ENCODE data around the gene CNOT1.
"Not testable (repeated sequence)": the region's sequence is repeated elsewhere in the genome, so short reads cannot be mapped to it uniquely, and the experiment has no call there.

The CNOT1 gene

DNA sequence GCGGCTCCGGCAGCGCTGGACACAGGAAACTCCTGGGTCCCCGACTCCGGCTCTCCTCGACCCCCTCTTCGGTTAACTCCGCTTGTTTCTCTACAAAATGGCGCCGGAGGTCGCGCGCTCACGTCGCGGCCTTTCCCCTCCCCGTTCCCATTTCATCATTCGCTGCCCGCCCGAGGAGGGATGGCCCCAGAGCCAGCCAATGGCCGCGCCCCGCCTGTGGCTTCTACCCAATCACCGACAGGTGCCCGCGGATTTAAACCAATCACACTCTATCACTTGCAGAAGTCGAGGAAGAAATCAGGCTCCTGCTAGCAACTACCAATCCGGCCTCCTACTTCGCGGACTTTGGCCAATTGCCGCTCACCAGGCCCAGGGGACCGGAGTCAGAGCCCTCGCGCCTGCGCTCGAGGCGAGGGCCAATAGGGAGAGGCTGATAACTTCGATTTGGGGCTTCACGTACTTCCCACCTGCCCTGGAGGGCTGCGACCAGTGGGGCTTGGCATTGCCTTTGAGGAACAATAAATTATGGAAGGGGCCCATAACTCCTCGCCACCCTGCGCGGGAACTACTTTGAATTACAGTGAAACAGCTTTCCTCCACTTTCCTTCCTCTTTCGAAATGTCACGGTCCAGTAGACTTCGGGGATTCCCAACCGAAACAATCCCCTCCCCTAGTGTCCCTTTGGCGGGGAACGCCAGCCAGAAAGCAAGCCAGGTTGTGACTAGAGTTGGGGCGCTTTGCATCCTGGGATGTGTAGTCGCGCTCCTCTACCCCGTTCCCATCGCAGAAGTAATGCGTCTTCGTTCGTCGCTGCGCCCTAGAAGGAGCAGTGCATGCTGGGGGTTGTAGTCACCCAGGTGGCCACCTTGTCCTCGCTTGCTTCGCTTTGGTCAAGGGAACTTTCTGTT, at the start of gene CNOT1:
Gene CNOT1 (minus strand): TSS at position 94 of the 908 bp plus-strand sequence. CDS start 30,489 bp downstream, outside the sequence.
- DNase-seq (ENCODE audit: low read depth in 2 of 2) = peak; percentile 97

DNA sequence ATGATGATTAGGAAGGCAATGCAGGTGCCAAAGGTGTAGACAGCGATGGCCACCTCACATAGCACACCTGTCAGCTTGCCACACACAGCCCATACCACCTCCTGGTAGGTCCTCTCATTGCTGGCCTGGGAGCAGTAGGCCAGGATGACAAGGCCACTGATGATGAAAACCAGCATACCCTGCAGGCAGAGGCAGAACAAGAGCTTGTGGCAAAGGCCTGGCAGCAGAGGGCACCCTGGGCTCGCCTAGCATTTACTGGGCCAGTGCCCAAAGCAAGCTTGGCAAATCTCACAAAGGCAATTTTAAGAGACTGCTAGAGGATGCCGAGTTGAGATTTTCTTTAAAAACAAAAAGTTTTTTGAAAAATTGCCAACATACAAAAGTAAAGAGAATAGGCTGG, 49.1 kb upstream of the CNOT1 start:
- no peak for DNase-seq (ENCODE audit: low read depth in 2 of 2)

DNA sequence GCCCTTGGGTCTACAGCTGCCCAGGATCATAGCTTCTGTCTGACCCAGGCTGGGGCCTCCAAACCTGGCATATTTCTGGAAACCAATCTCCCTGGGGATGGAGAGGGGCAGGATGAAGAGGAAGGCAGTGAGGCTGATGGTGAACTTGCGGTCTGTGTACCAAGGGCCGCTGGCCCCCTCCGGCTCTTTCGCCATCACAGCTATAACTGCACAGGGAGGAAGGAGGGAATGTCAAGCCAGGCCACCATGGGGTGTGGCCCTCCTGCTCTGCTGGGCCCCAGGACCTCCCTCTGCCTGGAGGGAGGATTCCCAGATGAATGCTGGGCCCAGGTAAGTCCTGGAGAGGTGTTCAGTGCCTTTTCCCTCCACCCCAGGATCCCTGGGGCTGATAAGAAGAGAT, 48.6 kb upstream of the CNOT1 start:
- DNase-seq (ENCODE audit: low read depth in 2 of 2) = no peak

DNA sequence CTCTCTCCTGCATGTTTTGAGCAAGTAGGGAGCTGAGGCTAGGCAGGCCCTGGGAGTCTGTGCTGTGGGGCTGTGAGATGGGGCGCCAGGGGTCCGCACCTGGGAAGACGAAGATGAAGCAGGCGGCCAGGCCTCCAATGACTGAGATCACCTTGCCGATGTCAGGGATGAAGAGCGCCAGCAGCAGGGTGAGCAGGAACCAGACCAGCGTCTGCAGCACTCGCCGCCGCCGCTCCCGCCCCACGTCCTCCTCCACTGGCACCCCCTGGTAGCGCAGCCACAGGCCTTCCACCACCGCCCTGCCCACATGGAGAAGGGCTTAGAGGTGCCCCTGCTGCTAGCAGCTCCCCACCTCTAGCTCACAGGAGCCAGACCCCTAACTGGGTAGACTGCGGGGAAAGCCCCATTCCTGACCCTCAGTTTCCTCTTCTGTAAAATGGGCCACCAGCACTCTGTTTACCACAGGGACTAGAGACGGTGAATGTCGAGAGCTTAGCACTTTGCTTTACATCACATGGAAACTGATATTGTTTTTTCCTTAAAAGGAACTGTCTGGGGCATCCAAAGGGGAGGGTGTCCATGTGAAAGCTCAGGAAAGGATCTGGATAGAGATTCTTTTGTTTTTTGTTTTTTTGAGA, 41.4 kb upstream of the CNOT1 start:
- no peak for DNase-seq (ENCODE audit: low read depth in 2 of 2)

DNA sequence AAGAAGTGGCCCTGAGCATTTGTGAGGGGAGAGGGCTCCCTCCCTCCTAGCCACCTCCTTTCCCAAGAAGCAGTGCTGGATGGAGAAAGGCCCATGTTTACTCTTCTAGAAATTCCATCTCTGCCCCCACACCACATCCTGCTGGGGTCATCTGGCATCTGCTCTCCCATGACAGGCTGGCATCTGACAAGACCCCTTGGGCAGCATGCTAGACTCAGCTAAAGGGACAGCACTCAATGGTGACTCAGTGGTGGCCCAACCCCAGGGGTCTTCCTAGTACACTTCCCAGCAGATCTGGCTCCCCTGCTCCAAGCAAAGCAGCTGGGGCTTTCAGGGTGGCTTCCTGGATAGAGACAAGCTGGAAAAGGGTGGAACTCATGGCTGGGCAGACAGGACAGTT, 40.6 kb upstream of the CNOT1 start:
- no peak for DNase-seq (ENCODE audit: low read depth in 2 of 2)

DNA sequence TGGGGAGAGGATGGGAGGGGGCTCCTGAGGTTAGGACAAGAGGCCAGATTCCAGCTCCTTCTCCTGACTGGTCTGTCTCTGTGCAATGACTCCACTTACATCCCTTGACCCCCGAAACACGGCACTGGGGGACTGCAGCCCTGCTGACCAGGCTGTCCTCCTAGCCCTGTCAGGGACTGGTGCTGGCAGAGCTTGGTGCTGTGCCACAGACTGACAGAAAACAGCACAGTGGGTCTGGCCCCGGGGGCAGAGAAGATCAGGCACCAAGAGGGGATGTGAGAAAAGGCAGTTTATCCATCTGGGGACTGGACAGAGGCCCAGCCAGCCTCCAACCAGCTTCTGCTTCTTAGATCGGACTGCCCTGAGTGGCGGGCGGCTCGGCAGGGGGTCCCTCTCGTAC, 35.6 kb upstream of the CNOT1 start:
- DNase-seq (ENCODE audit: low read depth in 2 of 2) = no peak

DNA sequence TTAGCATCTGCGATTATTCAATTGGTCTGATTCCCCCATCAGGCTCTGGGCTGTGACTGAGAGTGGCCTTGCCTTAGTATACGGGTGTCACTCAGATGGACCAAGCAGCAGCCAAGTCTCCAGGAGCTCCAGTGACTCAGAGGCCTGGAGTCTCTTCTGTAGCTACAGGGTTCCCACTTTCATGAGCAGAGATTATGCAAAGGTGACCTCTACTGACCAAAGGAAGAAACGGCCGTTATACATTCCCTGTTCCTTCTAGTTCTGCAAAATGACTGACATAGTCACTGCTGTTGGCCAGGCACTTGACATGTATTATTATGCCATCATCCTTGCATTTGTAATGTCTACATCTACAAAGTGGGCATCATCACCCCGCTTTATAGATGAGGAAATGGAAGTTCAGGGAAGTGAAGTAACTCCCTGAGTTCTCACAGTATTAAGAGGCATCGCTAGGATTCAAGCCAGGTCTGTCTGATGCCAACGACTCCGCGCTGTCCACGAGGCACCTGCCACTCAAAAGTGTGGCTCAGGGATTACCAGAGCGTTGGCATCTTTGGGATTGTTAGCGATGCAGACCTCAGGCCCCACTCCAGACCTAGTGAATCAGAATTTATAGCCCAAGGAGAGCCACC, 31.7 kb upstream of the CNOT1 start:
- DNase-seq (ENCODE audit: low read depth in 2 of 2) = no peak

DNA sequence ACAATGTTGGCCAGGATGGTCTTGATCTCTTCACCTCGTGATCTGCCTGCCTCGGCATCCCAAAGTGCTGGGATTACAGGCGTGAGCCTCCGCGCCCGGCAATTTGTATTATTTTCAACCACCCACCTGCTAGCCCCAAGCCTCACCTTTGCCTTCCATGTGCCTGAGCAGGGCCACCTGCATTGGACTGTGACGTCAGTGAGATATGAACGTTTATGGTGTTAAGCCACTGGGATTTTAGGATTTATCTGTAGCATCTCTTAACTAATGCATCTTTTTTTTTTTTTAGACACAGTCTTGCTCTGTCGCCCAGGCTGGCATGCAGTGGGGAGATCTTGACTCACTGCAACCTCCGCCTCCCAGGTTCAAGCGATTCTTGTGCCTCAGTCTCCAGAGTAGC, 30.3 kb upstream of the CNOT1 start:
- not testable (repeated sequence) for DNase-seq (ENCODE audit: low read depth in 2 of 2)

DNA sequence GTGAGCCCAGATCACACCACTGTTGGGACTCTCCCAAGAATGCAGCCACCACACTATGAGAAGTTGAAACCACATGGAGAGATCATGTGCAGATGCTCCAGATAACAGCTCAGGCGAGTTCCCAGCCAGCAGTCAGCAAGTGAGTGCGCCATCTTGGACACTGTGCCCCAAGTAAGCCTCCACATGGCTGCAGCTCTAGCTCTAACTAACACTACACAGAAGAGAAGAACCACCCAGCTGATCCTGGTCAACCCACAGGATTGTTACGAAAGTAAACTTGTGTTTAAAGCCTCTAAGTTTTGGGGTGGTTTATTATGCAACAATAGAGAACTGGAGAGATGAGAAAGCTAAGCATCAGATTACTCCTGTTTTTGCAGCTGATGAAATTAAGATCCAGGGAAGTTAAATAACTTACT, 29.2 kb upstream of the CNOT1 start:
- no peak for DNase-seq (ENCODE audit: low read depth in 2 of 2)

DNA sequence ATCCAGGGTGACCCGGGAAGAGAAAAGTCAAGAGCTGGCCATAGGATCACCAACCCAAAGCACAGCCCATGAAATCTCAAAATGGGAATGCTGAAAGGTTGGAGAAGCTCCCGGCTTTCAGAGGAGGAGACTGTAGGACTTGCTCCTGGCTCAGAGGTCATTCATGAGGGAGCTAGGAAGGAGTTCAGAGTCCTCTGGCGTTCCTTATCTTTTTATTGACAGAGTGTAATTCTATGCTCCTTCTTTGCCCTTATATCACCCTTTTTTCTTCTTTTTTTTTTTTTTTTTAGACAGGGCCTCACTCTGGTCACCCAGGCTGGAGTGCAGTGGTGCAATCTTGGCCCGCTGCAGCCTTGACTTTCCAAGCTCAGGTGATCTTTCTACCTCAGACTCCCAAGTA, 27.3 kb upstream of the CNOT1 start:
- DNase-seq (ENCODE audit: low read depth in 2 of 2) = no peak

DNA sequence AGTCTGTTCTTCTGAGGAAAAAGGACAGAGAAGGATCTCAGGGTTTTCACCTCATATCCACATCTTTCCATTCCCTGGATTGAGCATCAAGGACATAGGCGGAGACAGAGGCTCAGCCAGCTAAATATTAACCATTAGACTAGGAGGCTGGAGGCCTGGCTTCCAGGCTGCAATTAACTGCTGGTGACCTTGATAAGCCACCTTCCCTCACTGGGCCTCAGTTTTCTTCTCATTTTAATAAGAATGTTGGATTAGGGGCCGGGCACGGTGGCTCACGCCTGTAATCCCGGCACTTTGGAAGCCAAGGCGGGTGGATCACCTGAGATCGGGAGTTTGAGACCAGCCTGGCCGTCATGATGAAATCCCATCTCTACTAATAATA, 25.6 kb upstream of the CNOT1 start:
- DNase-seq (ENCODE audit: low read depth in 2 of 2) = no peak

DNA sequence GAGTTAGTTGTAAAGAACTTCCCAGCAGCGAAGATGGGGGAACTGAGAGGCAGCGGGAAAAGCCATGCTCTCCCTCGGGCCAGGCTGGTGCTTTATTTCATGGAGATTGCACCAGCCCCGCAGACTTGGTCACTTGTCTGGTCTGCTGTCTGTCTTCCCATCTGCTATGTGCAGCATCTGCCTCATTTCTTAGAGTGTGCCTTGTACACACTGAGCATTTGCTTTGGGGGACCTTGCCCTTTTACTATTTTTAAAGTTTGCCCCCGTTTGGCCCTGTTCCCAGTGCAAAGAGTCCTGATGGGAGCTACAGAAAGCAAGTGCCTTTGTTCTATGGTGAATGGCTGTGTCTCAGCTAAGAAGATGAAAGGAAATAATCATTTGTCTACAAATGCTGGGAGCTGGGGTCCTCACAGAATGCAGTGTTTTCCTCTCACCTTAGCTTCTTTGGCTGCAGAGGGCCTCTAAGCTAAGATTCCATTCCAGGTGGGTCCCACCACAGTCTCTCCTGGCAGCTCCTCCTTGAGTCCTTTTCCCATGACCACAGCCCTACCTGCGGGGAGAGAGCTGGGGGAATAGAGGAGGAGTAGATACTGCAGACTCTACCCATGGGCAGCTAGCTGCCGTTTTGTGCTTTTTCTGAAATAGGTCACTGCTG, 25.1 kb upstream of the CNOT1 start:
- DNase-seq (ENCODE audit: low read depth in 2 of 2) = no peak

DNA sequence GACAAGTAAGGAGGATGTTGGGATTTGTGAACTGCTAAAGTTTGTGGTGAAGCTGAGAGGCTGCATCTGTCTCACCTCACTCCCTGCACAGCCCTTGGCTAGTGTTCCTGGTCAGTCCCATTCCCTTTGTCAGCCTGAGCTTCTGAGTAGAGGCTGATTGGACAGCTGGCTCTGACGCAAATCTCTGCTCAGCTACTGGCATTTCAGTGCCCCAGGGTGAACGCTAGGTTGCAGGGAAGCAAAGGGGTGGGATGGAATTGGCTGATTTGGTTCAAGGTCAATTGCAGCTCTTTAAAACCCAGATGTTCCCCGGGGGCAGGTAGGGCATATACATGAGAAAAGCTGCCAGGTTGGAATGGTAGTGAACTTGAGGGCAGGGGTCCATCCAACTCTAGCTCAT, 23.1 kb upstream of the CNOT1 start:
- DNase-seq (ENCODE audit: low read depth in 2 of 2) = no peak

DNA sequence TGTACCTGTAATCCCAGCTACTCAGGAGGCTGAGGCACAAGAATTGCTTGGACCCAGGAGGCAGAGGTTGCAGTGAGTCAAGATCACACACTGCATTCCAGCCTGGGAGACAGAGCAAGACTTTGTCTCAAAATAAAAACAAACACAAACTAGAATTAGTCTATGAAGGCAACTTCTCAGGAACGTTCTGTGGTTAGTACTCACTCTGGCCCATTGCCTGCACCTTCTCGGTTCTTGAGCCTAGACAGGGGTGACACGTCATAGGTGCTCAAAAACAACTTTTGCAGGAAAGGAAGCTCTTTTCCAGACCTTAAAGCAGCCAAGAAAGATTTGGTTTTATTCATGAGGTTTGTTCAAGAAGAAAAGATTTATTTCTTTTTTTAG, 22.3 kb upstream of the CNOT1 start:
- DNase-seq (ENCODE audit: low read depth in 2 of 2) = no peak

DNA sequence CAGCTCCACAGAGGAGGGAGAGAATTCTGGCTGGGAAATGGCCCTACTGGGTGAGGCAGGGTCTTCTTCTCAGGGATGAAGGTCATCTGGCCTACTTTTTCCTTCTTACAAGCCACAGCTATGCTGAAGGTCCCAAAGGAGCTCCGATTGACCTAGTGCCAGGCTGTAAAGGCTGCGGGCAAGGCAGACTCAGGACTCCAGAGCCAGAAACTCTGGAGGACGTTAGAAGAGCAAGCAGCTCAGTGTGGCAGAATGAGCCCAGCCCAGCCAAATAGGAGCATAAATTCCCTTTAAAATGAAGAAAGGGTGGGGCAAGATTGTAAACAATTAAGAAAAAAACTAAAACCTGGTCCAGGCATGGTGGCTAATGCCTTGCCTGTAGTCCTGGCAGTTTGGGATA, 20.1 kb upstream of the CNOT1 start:
- no peak for DNase-seq (ENCODE audit: low read depth in 2 of 2)

DNA sequence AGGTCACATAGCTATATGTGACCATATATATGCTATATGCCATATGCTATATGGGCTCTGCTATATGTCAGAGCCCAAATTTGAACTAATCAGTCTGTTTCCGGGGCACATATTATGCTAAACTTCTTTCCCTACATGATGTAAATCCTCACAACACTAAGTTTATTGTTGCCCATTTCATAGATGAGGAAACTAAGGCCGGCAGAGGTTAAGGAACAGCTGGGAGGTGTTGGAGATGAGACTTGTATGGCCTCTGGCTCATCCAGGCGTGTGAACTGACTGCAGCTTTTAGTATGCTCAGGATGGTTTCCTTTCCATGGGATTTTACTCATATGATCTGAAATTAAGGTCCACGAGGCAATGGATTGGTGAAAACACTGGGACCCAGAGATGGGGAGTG, 17.5 kb upstream of the CNOT1 start:
- DNase-seq (ENCODE audit: low read depth in 2 of 2) = no peak

DNA sequence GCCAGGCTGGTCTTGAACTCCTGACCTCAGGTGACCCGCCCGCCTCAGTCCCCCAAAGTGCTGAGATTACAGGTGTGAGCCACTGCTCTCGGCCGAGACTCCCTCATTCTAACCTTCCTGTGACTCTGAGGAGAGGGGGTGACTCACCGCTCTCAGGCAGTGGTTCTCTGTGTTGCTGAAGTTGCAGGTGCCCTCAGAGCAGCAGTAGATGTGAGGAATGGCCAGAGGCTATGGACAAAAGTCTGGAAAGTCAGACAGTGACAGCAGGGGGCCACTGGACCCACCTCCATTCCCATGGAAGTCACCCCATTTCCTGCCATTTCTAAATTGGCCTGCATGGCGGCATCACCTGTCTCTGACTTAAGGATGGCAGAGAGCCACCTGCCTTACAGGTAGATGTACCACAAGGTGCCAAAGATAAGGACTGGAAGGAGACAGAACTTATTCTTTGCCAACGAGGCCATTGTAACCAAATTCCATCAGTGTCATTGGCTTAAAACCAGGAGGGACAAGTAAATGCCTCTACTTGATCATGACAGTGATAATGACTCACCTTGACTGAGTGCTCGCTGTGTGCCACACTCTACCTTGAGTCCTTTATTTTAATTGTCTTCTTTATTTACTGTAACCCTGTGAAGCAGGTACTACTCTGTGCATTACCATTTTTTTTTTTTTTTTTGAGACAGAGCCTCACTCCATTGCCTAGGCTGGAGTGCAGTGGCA, 15.3 kb upstream of the CNOT1 start:
- no peak for DNase-seq (ENCODE audit: low read depth in 2 of 2)

DNA sequence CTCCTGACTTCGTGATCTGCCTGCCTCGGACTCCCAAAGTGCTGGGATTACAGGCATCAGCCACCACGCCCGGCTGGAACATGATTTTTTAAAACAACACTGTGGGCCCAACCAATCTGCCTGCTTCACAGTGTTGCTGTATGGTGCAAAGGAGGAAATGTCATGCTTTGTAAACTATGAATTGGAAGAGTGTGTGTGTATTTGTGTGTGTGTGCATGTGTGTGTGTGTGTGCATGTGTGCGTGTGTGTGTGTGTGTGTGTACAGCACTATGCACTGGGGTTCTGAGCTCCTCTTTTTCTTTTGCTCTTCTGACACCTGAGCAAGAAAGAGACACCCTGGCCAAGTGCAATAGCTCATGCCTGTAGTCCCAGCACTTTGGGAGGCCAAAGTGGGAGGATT, 14.5 kb upstream of the CNOT1 start:
- no peak for DNase-seq (ENCODE audit: low read depth in 2 of 2)

DNA sequence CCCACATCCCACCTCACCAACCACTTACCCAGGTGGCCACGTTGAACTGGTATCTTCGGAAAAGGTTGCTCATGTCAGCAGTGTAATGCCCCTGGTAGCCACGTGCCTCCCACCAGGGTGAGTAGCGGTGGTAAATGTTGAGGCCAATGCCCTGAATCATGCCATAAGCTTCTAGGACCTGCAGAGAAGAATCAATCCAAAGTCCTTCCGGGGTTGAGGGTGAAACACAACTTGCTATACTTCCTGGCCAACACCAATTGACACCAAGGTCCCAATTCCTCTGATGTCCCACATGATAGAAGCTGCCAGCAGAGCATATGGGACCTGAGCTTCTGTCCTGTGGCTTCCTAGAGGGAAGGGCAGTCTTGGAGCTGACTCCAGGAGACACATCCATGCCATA, 11.3 kb upstream of the CNOT1 start:
- DNase-seq (ENCODE audit: low read depth in 2 of 2) = no peak

DNA sequence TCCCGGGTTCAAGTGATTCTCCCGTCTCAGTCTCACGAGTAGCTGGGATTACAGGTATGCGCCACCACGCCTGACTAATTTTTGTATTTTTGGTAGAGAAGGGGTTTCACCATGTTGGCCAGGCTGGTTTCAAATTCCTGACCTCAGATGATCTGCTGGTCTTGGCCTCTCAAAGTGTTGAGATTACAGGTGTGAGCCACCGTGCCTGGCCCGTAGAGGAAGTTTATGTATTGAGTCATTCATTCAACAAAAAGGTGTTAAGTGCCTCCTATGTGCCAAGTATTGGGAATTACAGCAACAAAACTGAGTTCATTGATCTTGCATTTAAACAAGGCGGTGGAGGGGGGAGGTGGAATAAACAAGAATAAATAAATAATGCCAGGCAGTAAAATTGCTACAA, 10.2 kb upstream of the CNOT1 start:
- DNase-seq (ENCODE audit: low read depth in 2 of 2) = no peak

DNA sequence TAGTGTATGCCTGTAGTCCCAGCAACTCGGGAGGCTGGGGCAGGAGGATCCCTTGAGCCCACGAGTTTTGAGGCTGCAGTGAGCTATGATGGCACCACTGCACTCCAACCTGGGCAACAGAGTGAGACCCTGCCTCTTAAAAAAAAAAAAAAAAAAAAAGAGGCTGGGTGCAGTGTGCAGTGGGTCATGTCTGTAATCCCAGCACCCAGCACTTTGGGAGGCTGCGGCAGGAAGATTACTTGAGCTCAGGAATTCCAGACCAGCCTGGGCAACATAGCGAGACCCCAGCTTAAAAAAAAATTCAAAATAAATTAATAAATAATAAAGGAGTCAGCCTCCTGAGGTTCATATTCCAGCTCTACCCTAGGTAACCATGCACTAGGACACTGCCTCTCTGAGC, 9.6 kb upstream of the CNOT1 start:
- DNase-seq (ENCODE audit: low read depth in 2 of 2) = no peak
